ENCODE data around the gene TM2D1.

Gene TM2D1

DNA sequence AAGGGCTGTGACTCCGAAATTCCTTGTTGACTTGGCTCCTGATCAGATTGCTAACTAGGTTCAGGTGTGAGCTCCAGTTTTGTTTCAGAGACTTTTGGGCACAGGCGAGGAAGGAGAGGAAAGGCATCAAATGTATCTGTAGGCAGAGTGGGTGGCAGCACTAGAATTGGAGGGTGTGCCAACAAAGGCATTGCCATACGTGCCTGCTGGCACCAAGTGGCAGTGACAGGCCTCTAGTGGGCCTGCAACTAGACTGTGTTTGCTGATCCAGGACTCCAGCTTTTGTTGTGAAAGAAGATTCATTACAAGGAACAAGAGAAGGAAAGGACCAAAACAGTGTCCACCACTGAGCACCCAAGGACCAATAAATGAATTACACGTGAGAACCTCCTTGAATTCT lies 79.5 kb downstream of the TM2D1 start:
- in situ Hi-C loops (cut with HindIII; ENCODE audit: low sequenced_read_pairs): no loop called here

- in situ Hi-C loops (cut with HindIII; ENCODE audit: low sequenced_read_pairs): no loop called here
These were observed 80.6 kb downstream of the TM2D1 start for GRCh38 chr1:61644303-61644702.

DNA sequence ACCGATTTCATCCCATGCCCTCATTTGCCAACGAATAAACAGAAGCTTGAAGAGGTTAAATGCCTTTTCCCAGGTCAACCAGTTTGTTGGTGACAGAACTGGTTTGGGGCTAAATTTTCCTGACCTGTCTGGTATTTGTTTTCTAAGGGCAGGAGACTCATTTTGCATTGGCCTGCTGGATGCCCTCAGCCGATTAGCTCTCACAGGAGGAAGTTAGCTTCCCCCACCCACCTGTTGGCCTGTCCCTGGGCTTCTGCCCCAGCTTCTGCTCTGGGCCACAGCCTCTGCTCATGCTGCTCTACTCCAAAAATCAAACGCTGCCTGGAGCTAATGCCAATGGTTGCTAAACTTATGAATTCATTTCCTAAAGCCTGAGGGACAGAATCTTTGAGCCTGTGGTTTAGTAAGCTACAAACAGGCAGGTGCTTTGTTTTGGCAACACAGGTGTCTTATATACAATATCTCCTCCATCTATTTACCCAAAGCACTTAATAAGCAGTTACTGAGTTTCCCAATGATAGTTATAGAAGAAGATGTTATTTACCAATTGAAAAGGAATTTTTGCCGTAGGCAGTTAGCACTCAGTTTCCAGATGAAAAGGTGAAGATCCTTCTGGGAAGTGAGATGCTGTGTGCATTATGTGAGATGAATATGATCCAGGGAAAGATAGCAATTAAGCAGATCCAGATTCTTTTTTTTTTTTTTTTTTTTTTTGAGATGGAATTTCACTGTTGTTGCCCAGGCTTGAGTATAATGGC lies 82.3 kb downstream of the TM2D1 start:
- in situ Hi-C loops (cut with HindIII; ENCODE audit: low sequenced_read_pairs): no loop called here

DNA sequence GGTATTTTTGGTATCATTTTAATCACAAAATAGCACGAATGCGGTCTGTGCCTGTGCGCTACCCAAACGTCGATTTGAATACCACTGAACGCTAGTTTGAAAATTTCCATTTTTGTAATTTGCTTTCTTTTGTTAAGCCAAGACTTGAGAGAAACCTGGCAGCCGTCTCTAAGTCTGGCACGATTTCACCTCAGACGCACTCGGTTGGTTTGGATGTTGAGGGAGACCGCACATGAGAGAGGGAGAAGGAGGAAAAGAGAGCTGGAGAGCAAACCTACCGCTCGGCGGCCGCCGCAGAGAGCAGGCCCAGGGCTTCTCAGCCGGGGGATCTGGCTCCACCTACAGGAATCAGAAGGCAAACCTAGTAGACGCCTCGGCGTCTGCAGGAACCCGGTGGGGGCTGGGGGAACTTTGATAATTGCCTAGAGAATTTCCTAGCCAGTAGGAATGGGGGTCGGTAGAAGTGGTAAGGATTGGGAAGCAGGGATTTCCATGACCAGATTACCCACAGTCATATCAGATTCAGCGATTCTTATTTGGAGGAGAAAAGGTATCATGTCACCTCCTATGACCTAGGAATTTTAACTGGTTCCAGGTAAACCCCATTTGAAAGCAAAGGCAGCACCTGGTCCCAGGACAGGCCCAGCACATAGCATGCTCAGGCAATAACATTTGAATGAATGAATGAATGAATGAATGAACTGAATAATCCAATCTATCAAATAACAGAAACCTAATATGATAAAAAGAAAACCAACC lies 83.2 kb downstream of the TM2D1 start:
- in situ Hi-C loops (cut with HindIII; ENCODE audit: low sequenced_read_pairs): no loop called here

GRCh38 chr1:61640531-61641530 lies 84.1 kb downstream of the TM2D1 start:
- in situ Hi-C loops (cut with HindIII; ENCODE audit: low sequenced_read_pairs): no loop called here

DNA sequence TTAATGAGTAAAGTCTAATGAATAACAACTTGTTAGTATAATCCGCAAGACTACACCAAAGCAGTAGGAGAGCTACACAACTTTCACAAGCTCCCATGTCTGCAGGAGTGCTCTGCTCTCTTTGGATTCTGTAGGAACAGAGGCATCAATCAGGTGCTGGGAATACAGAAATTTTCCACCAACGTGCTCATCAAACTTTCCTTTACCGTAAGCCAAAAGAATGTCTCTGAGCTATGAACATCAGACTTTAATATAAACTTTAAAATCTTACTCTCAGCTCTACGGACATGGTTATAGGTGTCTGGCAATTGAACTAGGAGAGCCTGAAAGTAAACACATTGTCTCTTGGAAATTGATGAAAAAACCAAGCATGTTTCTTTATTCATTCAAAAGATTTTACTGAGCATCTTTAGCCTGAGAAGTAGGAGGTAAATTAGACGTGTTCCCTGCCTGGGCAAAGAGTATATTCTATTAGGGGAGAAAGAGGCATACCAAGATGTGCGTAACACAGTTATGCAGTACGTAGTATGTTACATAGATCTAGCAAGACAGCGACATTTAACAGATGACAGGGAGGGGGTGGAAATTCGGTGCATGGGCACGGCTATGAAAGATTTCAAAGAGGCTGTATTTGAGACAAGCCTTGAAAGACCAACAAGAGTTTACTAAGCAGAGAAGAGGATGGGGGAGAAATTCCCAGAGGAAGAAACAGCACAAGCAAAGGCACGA lies 85.2 kb downstream of the TM2D1 start:
- in situ Hi-C loops (cut with HindIII; ENCODE audit: low sequenced_read_pairs): no loop called here

- in situ Hi-C loops (cut with HindIII; ENCODE audit: low sequenced_read_pairs): no loop called here
These were observed 85.9 kb downstream of the TM2D1 start for GRCh38 chr1:61638911-61639605.

DNA sequence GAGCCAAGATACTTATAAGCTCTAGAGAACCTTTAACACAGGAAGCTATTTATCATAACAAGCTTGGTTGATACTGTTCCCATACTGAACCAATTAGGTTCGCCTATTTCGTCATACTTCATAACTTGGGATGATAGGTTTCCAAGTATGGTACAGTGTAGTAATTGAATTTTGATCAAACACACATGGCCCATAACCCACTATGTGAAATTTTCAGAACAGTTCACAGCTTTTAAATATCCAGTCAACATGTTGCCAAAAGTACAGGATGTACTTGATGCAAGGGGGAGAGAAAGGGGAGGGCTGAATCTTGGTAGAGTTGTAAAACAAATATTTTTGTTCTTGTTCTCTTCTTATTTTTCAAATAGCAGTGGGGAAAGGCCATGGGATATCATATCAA lies 86.6 kb downstream of the TM2D1 start:
- in situ Hi-C loops (cut with HindIII; ENCODE audit: low sequenced_read_pairs): no loop called here

- in situ Hi-C loops (cut with HindIII; ENCODE audit: low sequenced_read_pairs): no loop called here
These were observed 87.5 kb downstream of the TM2D1 start for GRCh38 chr1:61637470-61637869.

- in situ Hi-C loops (cut with HindIII; ENCODE audit: low sequenced_read_pairs): no loop called here
These were observed 88.1 kb downstream of the TM2D1 start for GRCh38 chr1:61636814-61637213.

GRCh38 chr1:61636376-61636775 lies 88.6 kb downstream of the TM2D1 start:
- in situ Hi-C loops (cut with HindIII; ENCODE audit: low sequenced_read_pairs): no loop called here

DNA sequence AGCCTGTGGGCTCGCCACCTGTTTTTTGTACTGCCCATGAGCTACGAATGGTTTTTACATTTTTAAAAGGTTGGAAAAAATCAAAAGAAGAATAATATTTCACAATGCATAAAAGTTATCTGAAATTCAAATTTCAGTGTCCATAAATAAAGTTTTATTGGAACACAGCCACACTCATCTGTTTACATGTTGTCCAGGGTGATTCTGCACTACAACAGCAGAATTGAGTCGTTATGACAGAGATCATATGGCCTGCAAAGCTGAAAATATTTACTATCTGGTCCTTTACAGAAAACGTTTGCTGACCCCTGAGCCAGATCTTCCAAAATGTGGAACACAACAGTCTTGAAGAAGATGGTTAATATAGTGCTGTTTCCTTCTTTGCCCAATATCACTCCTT lies 89.4 kb downstream of the TM2D1 start:
- in situ Hi-C loops (cut with HindIII; ENCODE audit: low sequenced_read_pairs): no loop called here

- in situ Hi-C loops (cut with HindIII; ENCODE audit: low sequenced_read_pairs): no loop called here
These were observed 93.5 kb downstream of the TM2D1 start for GRCh38 chr1:61631436-61631835.

Measured in DLD1 (cell line).